SHP77 (cell line): Measurements from ENCODE around the gene TTC23.

Experiments used
- DNase-seq, 2 experiments: peaks; one replicate each; lab custom pipeline; 2025; lab: John Stamatoyannopoulos, UW

TTC23 gene

DNA sequence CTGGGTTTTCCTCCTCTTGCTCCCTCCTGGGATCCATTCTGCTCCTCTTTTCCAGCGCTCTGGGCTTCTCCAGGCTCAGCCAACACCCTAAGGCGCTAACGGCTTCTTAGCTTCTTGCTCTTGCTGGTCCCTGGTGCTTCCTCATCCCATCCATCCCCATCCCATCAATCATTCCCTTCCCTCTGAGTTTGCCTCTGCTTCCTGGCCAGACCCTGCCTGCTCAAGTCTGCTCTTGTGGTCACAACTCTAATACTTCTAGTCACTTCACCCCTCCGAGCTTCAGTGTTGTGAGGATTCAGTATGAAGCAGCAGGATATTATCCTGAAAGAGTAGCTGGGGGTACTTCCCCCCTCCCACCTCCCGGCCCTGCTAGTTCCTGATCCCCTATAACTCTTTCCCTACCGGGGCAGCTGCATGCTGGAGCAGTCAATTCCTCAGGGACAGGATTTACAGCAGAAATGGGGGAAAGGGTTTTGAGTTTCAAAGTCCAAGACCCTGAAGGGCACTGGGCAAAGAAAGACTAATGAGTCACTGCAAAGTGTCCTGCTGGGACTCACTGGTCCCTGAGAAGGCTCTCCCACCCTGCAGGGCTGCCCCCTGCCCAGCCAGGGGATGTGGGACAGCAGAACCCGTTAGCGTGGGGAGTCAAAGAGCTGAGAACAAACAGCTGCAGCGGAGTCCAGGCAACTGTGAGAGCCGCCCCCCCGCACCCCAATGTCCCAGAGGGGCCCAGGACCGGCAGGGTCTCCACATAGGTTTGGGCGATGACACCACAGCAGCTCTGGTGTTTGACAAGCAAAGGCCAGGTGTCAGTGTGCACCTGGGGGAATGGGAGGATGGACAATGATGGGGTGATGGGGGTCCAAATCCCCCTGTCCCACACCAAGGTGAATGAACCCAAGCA is 146.8 kb downstream of the TTC23 start:
- DNase-seq, result no peak

GRCh38 chr15:99101501-99101900 is 147.9 kb downstream of the TTC23 start:
- DNase-seq, result no peak

DNA sequence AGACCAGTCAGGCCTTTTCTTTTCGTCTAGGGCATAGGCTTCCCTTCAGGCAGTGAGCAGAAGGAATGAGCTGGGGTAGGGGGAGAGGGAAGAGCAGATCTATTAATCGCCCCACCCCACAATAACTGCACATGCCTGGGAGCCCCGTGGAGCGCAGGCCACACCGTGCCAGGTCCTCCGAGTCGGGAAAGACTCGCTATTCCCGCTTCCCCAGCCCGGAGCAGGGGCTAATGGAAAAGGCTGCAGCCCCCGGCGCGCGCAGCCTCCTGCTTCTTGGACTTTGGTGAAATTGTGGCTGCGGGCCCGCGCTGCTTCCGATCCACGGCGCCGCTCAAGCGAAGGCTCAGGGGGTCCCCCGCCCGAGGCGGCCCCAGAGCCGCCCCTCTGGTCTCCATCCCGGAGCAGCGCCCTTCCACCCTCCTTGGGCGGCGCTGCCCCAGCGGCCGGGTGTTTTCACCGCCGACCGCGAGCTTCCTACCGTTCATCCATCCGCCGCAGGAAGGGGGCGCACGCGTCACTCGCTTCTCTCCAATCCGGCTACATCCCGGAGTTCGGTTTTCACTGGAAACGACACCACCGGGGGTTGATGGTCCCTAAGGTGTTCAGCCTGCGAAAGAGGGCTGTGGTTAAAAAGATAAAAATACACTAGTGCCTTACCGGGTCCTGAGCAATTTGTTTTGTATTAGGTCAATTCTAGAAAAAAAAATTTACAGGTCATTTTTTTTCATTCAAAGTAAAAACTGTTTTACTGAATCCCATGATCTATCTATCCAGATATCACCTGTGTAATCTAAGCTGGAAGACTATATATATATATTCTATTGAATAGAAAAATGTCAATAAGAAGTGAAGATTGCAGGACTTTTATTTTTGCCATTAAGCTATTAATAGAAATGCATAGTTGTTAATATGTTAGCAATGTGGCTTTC is 148.9 kb downstream of the TTC23 start:
- DNase-seq, result peak; percentile 50 to 70

- DNase-seq, result no peak
Measured at GRCh38 chr15:99099661-99100060, 149.7 kb downstream of the TTC23 start.

DNA sequence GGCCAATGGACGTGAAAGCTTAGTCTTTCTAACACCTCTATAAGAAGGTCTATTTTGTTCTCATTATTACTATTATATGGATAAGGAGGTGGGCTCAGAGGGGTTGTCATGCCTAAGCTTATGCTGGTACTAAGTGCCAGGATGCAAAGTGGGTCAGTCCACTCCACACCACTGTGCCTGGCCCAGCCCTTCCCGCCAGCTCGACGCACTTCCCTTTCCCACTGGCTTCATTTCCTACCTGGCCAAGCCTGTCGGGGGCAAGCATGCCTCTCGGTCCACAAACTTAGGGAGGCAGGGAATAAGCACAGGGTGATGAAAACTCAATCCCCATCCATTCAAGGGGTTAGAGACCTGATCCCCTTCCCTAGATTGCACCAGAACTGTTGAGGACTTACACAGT is 150.4 kb downstream of the TTC23 start:
- DNase-seq, result no peak

GRCh38 chr15:99098426-99098825 is 151.0 kb downstream of the TTC23 start:
- DNase-seq, result no peak

GRCh38 chr15:99097441-99098410 is 151.7 kb downstream of the TTC23 start:
- DNase-seq, result no peak

DNA sequence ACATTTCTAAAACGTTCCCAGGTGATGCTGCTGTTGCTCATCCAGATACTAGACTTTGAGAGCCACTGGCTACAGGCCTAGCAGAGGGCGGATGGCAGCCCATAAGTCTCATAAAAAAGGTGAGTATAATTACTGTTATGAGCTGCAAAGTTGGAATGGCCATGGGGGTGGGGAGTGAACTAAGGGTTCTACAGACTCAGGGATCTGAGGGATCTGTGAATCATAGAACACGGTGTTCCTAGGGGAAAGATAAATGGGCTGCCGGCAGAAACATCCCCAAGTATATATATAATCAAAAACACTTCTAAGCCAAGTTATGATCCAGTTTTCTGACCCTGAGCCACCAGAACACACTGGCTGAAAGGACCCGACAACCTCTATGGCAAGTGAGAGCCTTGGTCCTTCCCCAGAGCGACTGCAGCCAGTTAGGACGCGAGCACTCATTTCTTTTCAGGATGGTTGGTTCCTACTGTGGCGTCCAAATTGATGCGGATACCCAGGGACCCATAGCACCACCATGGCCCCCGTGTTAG is 152.4 kb downstream of the TTC23 start:
- DNase-seq, result no peak

DNA sequence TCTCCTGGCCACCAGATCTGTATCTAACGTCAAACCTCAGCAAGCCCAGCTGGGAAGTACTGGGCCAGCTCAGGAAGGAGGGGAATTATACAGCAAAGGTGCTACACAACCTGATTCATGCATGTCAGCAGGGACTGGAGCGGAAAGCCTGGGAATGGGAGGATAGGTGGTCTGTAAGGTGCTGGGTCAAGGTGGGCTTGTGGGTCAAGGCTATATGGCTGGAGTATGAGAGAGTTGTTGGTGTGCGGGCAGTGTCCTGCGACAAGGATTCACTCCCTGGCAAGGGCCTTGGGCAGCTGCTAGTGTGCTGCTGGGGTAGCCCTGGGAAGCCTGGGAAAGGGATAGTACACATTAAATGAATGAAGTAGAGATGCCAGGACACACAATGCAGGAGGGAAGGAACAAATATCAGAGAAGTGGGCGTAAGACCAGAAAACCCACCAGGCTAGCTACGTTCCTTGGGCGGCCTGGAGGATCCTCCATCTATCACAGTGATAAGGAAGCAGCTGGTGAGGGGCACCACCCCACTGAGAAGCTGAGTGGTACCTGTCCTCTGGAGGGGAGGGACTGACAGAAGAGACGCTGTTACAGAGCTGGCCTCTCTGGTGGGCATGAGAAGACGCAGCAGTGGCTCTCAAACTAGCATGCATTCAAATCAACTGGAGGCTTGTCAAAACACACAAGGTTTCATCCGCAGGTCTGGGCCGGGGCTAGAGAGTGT is 153.0 kb downstream of the TTC23 start:
- no peak for DNase-seq

GRCh38 chr15:99095626-99096025 is 153.8 kb downstream of the TTC23 start:
- no peak for DNase-seq

- no peak for DNase-seq
Measured at GRCh38 chr15:99092554-99093172, 156.7 kb downstream of the TTC23 start.

DNA sequence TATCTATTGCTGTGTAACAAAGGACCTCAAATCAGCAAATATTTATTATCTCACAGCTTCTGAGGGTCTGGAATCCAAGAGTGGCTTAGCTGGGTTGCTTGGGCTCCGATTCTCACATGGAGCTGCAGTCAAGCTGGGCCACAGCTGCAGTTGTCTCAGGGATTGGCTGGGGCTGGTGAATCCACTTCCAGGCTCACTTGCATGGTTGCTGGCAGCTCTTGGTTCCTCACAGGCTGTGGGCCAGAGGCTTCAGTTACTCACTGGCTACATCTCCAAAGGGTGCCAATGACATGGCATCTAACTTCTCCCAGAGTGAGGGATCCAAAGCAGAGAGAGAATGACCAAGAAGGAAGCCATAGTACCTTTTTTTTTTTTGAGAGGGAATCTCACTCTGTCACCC is 158.4 kb downstream of the TTC23 start:
- no peak for DNase-seq

GRCh38 chr15:99090011-99090699 is 159.2 kb downstream of the TTC23 start:
- DNase-seq, result no peak

DNA sequence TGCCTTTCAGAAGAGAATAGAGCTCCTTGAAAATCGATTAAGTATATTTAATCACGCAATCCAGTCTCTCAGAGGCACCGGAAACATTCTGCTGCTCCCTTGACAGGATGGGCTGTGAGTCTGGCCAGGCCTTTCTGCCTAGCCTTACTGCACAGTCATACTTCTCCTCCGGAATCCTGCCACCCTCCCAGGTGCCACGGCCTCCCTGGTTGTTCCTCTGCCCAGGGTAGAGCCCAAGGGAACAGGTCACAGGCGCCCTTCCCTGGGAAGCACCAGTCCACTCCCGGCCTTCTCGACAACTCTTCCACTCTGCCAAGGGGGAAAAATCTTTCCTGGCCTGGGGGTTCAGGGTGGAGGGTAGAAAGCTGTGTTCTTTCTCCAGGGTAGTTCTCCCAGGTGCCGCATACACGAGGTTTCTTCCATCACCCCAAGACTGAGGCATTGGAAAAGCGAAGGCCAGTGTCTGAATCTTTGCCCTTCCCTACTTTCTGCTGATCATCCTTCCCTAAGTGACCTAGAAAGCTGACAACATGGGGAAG is 161.9 kb downstream of the TTC23 start:
- DNase-seq, result no peak

DNA sequence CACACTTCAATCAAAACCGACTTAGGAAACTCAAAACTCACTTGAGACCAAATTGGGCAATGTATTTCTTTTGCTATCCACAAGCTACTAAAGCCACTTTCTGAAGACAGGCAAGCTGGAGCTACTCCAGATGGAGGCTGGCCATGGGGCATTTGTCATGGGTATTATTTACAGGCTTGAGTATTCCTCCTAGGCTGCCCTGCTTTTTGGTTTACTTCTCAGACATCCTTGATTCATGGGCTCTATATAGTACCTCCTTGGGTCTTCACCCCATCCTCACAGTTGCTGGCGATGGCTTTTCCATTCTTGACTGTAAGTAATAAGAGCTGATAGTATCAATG is 163.1 kb downstream of the TTC23 start:
- DNase-seq, result no peak
